ENCODE results near the gene COL1A2.

- TF ChIP-seq EP300 (IDR thresholded peaks at IDR 0.05; ENCODE audit: low read depth in 2 of 2, low read length in 2 of 2): no peak
- TF ChIP-seq EP300 (CRISPR knock-in tag; IDR thresholded peaks at IDR 0.05; ENCODE audit: borderline replicate concordance): no peak
- TF ChIP-seq ZNF3 (CRISPR knock-in tag; IDR thresholded peaks at IDR 0.05): no peak
Measured at GRCh38 chr7:94422136-94422535, 27.4 kb downstream of the COL1A2 start.
